ENCODE data around the gene UNC45A. TPM values are rescaled to one million over a fixed set of nuclear protein-coding genes. Genes with fewer than 3 reads are reported as not detected.
A peak's percentile ranks its signal among the peaks of the same experiment; 100 is the strongest.

Gene UNC45A
- total and polyA plus RNA-seq, 2 of the 13 experiments (the other 11 are each of a cell fraction or from before 2014, with no cell fraction given): 33.8 to 39.7 TPM

DNA sequence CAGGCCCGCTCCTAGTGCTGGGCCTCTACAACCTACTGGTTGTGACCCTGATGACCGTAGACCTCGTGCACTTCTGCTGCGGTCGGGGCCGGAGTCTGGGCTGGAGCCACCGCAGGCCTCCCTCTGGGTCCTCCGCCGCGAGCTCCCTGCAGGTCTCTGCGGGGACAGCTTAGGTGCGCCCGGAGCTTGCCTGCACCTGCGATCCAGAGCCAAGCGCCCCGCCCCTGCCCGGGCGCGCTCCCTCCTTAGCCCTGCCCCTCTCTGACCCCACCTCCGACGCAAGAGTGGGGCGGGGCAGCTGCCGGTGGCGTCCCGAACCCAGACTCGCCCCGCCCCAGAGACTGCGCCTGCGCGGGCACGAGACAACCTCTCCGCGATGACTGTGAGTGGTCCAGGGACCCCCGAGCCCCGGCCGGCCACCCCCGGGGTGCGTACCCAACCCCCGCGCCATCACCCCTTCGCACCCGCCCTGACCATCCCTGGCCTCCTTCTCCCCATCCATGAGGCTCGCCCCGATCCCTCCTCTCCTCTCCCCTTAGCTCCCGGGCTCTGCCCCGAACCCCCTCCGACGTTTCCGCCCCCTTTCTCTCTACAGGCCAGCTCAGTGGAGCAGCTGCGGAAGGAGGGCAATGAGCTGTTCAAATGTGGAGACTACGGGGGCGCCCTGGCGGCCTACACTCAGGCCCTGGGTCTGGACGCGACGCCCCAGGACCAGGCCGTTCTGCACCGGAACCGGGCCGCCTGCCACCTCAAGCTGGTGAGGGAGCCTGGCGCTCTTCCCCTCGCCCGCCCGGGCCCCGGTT, at the start of gene UNC45A (continued):
- TF ChIP-seq, protein P1, sequence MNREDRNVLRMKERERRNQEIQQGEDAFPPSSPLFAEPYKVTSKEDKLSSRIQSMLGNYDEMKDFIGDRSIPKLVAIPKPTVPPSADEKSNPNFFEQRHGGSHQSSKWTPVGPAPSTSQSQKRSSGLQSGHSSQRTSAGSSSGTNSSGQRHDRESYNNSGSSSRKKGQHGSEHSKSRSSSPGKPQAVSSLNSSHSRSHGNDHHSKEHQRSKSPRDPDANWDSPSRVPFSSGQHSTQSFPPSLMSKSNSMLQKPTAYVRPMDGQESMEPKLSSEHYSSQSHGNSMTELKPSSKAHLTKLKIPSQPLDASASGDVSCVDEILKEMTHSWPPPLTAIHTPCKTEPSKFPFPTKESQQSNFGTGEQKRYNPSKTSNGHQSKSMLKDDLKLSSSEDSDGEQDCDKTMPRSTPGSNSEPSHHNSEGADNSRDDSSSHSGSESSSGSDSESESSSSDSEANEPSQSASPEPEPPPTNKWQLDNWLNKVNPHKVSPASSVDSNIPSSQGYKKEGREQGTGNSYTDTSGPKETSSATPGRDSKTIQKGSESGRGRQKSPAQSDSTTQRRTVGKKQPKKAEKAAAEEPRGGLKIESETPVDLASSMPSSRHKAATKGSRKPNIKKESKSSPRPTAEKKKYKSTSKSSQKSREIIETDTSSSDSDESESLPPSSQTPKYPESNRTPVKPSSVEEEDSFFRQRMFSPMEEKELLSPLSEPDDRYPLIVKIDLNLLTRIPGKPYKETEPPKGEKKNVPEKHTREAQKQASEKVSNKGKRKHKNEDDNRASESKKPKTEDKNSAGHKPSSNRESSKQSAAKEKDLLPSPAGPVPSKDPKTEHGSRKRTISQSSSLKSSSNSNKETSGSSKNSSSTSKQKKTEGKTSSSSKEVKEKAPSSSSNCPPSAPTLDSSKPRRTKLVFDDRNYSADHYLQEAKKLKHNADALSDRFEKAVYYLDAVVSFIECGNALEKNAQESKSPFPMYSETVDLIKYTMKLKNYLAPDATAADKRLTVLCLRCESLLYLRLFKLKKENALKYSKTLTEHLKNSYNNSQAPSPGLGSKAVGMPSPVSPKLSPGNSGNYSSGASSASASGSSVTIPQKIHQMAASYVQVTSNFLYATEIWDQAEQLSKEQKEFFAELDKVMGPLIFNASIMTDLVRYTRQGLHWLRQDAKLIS (CRISPR knock-in tag; IDR thresholded peaks at IDR 0.05): no peak
- TF ChIP-seq YEATS4 (CRISPR knock-in tag; IDR thresholded peaks at IDR 0.05; ENCODE audit: borderline replicate concordance): no peak; the same call in 1 of the 2 replicates
- no peak for TF ChIP-seq ZNF207 (IDR thresholded peaks at IDR 0.05; ENCODE audit: borderline replicate concordance)
- no peak for TF ChIP-seq POGZ (CRISPR knock-in tag; IDR thresholded peaks at IDR 0.05)
- TF ChIP-seq CC2D1A (CRISPR knock-in tag; IDR thresholded peaks at IDR 0.05): no peak
- no peak for TF ChIP-seq KAT2B (IDR thresholded peaks at IDR 0.05; ENCODE audit: borderline replicate concordance, low read depth, low read length)
- no peak for TF ChIP-seq ZNF839 (CRISPR knock-in tag; IDR thresholded peaks at IDR 0.05; ENCODE audit: borderline replicate concordance)
- peak; percentile 78; the same call in 1 of the 2 replicates for TF ChIP-seq NFKB2 (CRISPR knock-in tag; IDR thresholded peaks at IDR 0.05; ENCODE audit: borderline replicate concordance)
- no peak for TF ChIP-seq ZNF530 (CRISPR knock-in tag; IDR thresholded peaks at IDR 0.05; ENCODE audit: low read depth)
- no peak for TF ChIP-seq ZSCAN29 (CRISPR knock-in tag; conservative IDR thresholded peaks at IDR 0.05)
- no peak for TF ChIP-seq ZNF746 (CRISPR knock-in tag; IDR thresholded peaks at IDR 0.05)
- peak; percentile 87 for TF ChIP-seq ZEB1 (IDR thresholded peaks at IDR 0.05; ENCODE audit: insufficient replicate concordance, low read depth)
- no peak; the same call in 1 of the 2 replicates for TF ChIP-seq HOXA3 (CRISPR knock-in tag; IDR thresholded peaks at IDR 0.05)
- 0 out of 2 replicates have a peak, but pooled peaks have one; percentile 43 for TF ChIP-seq KDM2A (CRISPR knock-in tag; IDR thresholded peaks at IDR 0.05; ENCODE audit: borderline replicate concordance, low read depth)
- TF ChIP-seq SIX1 (CRISPR knock-in tag; IDR thresholded peaks at IDR 0.05; ENCODE audit: borderline replicate concordance): no peak
- TF ChIP-seq, protein P2, sequence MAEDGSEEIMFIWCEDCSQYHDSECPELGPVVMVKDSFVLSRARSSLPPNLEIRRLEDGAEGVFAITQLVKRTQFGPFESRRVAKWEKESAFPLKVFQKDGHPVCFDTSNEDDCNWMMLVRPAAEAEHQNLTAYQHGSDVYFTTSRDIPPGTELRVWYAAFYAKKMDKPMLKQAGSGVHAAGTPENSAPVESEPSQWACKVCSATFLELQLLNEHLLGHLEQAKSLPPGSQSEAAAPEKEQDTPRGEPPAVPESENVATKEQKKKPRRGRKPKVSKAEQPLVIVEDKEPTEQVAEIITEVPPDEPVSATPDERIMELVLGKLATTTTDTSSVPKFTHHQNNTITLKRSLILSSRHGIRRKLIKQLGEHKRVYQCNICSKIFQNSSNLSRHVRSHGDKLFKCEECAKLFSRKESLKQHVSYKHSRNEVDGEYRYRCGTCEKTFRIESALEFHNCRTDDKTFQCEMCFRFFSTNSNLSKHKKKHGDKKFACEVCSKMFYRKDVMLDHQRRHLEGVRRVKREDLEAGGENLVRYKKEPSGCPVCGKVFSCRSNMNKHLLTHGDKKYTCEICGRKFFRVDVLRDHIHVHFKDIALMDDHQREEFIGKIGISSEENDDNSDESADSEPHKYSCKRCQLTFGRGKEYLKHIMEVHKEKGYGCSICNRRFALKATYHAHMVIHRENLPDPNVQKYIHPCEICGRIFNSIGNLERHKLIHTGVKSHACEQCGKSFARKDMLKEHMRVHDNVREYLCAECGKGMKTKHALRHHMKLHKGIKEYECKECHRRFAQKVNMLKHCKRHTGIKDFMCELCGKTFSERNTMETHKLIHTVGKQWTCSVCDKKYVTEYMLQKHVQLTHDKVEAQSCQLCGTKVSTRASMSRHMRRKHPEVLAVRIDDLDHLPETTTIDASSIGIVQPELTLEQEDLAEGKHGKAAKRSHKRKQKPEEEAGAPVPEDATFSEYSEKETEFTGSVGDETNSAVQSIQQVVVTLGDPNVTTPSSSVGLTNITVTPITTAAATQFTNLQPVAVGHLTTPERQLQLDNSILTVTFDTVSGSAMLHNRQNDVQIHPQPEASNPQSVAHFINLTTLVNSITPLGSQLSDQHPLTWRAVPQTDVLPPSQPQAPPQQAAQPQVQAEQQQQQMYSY (CRISPR knock-in tag; IDR thresholded peaks at IDR 0.05): no peak
- TF ChIP-seq SMAD3 (CRISPR knock-in tag; IDR thresholded peaks at IDR 0.05): no peak; the same call in 1 of the 2 replicates
- TF ChIP-seq ZNF615 (CRISPR knock-in tag; IDR thresholded peaks at IDR 0.05; ENCODE audit: borderline replicate concordance): no peak
- TF ChIP-seq ZNF496 (CRISPR knock-in tag; IDR thresholded peaks at IDR 0.05; ENCODE audit: insufficient replicate concordance): no peak
- TF ChIP-seq, protein P3, sequence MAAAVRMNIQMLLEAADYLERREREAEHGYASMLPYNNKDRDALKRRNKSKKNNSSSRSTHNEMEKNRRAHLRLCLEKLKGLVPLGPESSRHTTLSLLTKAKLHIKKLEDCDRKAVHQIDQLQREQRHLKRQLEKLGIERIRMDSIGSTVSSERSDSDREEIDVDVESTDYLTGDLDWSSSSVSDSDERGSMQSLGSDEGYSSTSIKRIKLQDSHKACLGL (CRISPR knock-in tag; IDR thresholded peaks at IDR 0.05): 0 out of 2 replicates have a peak, but pooled peaks have one; percentile 38
- TF ChIP-seq EHMT2 (IDR thresholded peaks at IDR 0.05; ENCODE audit: borderline replicate concordance, low read depth, low read length): no peak

Data from HepG2 (cell line).